GM19372 (cell line): ENCODE measurements around the gene SEL1L.
"Not testable (repeated sequence)": the region's sequence is repeated elsewhere in the genome, so short reads cannot be mapped to it uniquely, and the experiment has no call there.

Experiments used
- ATAC-seq: cut with Tn5 transposase; IDR thresholded peaks from one replicate; pipeline ENCODE4 v1.9.1; 2021; ENCODE audit warnings: mild to moderate bottlenecking, low read depth, moderate library complexity; ENCODE audit not compliant: unreplicated experiment

The SEL1L gene

GRCh38 chr14:81533536-81534343, at the start of gene SEL1L:
SEL1L (minus strand) TSS chr14:81533853; CDS start chr14:81533744, 109 bp downstream.
- ATAC-seq = peak; percentile 86

GRCh38 chr14:81582420-81582819, 48.8 kb upstream of the SEL1L start:
- ATAC-seq = no peak

GRCh38 chr14:81579115-81579514, 45.5 kb upstream of the SEL1L start:
- no peak for ATAC-seq

GRCh38 chr14:81571437-81571836, 37.8 kb upstream of the SEL1L start:
- ATAC-seq = no peak

- ATAC-seq = no peak
These were observed 33.6 kb upstream of the SEL1L start for GRCh38 chr14:81567302-81567701.

GRCh38 chr14:81565441-81566290, 32.0 kb upstream of the SEL1L start:
- no peak for ATAC-seq

GRCh38 chr14:81562818-81563217, 29.2 kb upstream of the SEL1L start:
- no peak for ATAC-seq

GRCh38 chr14:81561084-81561775, 27.6 kb upstream of the SEL1L start:
- ATAC-seq = no peak

GRCh38 chr14:81559385-81559784, 25.7 kb upstream of the SEL1L start:
- ATAC-seq = no peak

- ATAC-seq = no peak
These were observed 23.5 kb upstream of the SEL1L start for GRCh38 chr14:81557146-81557545.

GRCh38 chr14:81555684-81556083, 22.0 kb upstream of the SEL1L start:
- ATAC-seq = no peak

GRCh38 chr14:81555051-81555450, 21.4 kb upstream of the SEL1L start:
- no peak for ATAC-seq

GRCh38 chr14:81551471-81551870, 17.8 kb upstream of the SEL1L start:
- ATAC-seq = no peak

GRCh38 chr14:81550001-81550637, 16.5 kb upstream of the SEL1L start:
- peak; percentile 82 for ATAC-seq

- ATAC-seq = not testable (repeated sequence)
These were observed 7.6 kb upstream of the SEL1L start for GRCh38 chr14:81541206-81541605.

GRCh38 chr14:81537193-81537592, 3.5 kb upstream of the SEL1L start:
- ATAC-seq = no peak

- no peak for ATAC-seq
These were observed 2.7 kb upstream of the SEL1L start for GRCh38 chr14:81536241-81536771.

- no peak for ATAC-seq
These were observed 1.9 kb upstream of the SEL1L start for GRCh38 chr14:81535396-81536164.

GRCh38 chr14:81534510-81535074, 939 bp upstream of the SEL1L start:
- ATAC-seq = no peak
